ENCODE results near the gene TLE5.

DNA sequence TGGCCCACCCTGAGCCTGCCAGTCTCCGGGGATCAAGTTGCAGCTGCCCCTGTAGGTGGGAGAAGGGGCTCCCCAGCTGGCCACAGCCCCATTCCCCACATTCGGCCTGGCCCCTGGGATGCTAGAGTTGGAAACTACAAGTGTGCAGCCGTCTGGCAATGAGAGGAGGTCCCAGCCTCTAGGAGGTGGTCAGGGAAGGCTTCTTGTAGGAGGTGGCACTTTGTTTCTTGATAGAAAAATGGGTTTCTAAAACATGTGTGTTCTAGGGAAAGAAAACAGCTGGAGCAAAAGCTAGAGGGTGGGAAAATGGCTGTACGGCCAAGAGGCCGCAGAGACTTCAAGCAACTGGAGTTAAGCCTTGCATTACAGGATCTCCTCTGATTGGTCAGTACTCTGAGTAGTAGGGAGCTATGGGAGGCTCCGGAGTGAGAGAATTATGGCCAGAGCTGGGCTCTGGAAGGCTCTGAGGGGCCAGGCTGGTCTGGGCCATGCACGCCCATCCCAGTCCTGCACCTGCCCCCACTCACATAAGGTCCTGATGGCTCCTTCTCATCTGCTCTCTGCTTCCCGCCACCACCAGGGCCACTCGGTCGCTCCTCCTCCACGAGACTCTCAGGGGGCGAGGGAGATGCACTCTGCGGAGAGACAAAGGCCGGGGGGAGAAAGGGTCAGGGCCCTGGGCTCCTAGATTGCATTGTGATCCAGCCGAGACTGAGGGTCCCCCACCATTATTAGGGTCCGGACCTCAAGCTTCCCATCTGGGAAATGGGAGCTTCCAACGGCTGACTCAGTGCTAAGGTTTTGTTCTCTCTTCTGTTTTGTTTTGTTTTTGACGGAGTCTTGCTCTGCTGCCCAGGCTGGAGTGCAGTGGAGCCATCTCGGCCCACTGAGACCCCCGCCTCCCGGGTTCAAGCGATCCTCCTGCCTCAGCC lies 46.9 kb downstream of the TLE5 start:
- TF ChIP-seq, protein P1, sequence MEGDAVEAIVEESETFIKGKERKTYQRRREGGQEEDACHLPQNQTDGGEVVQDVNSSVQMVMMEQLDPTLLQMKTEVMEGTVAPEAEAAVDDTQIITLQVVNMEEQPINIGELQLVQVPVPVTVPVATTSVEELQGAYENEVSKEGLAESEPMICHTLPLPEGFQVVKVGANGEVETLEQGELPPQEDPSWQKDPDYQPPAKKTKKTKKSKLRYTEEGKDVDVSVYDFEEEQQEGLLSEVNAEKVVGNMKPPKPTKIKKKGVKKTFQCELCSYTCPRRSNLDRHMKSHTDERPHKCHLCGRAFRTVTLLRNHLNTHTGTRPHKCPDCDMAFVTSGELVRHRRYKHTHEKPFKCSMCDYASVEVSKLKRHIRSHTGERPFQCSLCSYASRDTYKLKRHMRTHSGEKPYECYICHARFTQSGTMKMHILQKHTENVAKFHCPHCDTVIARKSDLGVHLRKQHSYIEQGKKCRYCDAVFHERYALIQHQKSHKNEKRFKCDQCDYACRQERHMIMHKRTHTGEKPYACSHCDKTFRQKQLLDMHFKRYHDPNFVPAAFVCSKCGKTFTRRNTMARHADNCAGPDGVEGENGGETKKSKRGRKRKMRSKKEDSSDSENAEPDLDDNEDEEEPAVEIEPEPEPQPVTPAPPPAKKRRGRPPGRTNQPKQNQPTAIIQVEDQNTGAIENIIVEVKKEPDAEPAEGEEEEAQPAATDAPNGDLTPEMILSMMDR (IDR thresholded peaks at IDR 0.05; ENCODE audit: extremely low read depth in 1 of 2, insufficient read depth in 1 of 2, low read depth in 1 of 2, low read length in 2 of 2): no peak
- TF ChIP-seq POLR2AphosphoS5 (IDR thresholded peaks at IDR 0.05; ENCODE audit: insufficient read depth, low read depth, low read length): no peak

Data from endothelial cell of umbilical vein (primary cell).